IPS-11a (cell line): ENCODE data around the gene SAT2.

Experiments
- H3K4me3 ChIP-seq: one replicate; pipeline ENCODE4 v1.5.1; 2013; ENCODE audit warnings: low read depth, low read length, control low read depth

Gene SAT2

GRCh38 chr17:7592422-7593021 is 35.1 kb downstream of the SAT2 start:
- H3K4me3 ChIP-seq: no peak overlapping the region

DNA sequence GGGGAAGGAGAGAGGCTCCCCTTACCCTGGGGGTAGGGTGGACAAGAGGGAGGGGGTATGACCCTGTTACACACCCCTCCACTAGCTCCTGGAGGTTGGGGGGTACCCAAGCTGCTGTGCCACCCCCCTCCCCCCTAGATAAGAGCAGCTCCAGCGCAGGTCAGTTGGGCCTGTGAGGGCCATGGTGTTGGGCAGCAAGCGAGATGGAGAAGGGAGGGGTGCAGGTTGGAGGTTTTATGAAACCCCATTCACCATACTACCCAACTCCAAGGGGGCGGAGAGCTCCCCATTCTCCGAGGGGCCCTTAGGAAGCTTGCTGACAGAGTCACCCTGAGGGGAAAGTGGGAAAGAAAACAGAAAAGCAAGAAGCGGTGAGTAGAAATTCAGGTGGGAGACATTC is 36.0 kb downstream of the SAT2 start:
- H3K4me3 ChIP-seq: no peak overlapping the region

DNA sequence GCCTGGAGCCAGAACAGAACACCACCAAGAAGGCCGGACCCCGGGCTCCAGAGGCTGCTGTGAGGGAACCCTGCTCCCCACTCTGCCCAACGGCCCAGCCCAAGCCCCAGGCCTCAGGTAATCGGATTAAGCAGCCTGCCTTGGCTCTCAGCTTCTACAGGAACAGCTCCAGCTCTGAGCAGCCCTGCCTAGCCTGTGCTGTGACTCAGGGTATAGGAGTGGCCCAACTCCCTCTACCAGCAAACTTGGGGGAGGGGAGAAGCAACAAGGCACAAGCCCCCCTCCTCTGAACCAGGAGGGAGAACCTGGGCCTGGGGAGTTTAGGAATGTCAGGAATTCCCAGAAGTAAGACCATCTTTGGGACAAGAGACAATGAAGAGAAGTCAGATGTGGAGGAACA is 36.9 kb downstream of the SAT2 start:
- H3K4me3 ChIP-seq: no peak overlapping the region

- H3K4me3 ChIP-seq: peak within 1 kb of the TSS; percentile 81
Measured at GRCh38 chr17:7589891-7590691, 37.5 kb downstream of the SAT2 start, which contains the start of gene SOX15. Gene SOX15 (minus strand): TSS chr17:7590094. CDS start chr17:7589676, 418 bp downstream.

DNA sequence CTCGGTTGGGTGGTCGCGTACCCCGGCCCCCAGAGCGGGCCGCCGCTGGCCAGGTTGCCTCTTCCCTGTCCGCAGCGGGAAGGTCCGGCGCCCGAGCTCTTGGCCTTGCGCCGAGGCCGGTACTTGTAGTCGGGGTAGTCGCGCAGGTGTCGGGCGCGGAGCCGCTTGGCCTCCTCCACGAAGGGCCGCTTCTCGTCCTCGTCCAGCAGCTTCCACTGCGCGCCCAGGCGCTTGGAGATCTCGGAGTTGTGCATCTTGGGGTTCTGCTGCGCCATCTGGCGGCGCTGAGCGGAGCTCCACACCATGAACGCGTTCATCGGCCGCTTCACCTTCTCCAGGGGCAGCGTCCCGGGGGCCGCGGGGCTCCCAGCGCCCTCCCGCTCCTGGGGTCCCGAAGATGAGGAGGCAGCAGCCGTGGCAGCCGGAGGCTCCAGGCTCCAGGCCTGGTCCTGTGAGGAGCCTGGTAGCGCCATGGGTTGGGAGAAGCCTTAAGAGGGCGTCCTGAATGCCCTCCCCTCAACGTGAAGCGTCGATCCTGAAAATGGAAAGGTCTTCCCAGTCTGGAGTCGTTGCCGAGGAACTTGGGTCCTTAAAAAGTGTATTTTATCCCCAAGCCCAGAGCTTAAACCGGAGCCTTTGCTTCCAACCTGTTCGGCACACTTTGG is 38.3 kb downstream of the SAT2 start:
- H3K4me3 ChIP-seq: peak overlapping the region; percentile 81

GRCh38 chr17:7588553-7589203 is 38.9 kb downstream of the SAT2 start:
- H3K4me3 ChIP-seq: peak overlapping the region; percentile 81

- H3K4me3 ChIP-seq: no peak overlapping the region
Measured at GRCh38 chr17:7587420-7588151, 40.0 kb downstream of the SAT2 start.

DNA sequence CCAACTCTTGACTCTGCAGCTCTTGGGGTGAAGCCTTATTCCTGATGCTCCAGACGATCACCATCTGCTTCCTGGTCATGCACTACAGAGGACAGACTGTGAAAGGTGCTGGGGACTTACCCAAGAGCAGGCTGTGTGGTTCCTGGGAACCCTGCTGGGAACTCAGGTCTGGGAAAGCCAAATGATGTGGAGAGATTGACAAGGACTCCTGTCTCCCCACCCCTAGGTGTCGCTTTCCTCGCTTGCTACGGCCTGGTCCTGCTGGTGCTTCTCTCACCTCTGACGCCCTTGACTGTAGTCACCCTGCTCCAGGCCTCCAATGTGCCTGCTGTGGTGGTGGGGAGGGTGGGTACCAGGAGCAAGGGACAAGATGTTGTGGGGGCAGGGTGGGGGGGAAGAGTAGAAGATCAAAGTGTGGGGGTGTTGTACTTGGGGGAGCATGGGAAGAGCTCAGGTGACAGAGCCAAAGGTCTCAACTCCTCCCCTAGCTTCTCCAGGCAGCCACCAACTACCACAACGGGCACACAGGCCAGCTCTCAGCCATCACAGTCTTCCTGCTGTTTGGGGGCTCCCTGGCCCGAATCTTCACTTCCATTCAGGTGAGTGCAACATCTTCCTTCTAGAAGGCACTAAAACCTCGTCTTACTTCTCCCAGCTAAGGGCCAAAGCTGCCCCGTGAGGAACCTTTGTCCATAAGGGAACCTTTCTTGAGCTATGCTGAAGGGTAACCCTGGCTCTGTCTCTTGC is 40.8 kb downstream of the SAT2 start:
- no peak overlapping the region for H3K4me3 ChIP-seq

DNA sequence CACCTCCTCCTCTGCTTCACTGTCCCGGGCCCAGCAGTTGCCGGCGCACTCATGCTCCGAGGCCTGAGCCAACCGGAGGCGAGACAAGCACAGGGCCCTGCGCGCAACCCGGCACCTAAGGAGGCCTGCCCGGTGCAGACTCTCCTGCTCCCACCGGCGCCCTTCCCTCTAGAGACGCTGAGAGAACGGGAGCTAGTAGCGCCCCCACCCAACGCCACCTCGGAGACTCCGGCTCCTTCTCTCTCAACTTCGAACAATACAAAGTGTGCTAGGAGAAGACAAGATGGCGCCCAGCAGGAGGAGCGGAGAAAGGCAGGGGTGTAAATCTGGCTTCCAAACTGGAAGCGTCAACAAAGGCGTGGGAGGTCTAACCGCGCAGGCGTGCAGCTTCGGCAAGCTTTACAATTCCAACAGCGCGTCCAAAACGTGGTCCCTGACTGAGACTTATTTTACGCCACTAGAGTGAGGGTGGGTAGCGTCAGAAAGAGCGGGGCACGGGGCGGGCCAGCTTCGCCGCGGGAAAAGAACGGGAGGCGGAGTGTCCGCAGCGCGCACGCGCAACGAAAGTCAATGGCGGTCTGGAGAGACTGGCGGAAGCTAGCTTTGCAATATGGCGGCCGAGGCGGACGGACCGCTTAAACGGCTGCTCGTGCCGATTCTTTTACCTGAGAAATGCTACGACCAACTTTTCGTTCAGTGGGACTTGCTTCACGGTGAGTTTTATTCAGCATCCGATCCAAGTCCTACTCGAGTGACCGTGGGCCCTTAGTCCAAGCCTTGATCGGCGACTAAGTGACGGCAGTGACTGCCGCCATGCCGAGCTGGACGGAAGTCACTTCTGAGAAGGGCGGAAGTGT is 44.1 kb downstream of the SAT2 start, which contains the start of gene MPDU1:
Gene MPDU1 (plus strand): TSS at position 600 of the 857 bp plus-strand sequence. CDS start 11 bp downstream, at position 611.
- peak within 1 kb of the TSS; percentile 94 for H3K4me3 ChIP-seq

DNA sequence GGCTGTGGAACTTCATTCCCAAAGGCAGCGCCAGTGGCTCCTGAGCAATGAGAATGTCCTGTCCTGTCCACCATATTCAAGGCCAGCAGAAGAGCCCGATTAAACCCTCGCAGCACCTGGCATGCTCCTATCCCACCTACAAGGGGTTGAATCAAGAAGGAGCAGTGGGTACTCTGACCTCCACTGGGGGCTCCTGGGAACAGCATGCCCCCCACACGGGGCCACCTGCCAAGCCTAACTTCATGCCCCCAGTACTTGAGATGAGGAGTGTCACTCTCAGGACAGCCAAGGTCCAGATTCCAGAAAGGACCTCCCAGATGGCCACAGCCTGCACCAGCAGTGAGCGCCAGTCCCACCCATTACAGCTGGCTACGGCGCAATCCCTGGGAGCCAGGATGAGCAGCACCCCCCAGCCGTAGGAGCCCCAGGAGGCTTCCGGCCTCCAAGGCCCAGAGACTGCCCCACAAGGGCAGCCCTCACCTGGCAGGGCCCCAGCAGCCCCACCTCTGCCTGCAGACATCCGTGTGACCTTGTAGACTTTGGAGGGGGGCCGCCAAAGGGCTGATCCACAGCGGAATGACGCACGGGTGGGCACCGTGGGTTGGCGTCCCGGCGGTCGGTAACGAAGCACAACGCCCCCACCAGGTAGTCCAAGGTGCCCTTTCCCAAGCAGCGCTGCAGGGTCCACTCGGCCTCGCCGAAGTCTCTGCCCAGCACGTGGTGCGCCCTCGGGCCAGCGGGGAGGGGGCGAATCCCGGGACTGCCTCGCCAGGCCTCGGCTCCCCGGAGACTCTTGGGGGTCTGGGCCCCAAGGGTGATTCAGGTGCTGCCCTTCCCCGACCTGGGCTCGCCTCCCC is 45.0 kb downstream of the SAT2 start:
- H3K4me3 ChIP-seq: no peak overlapping the region

DNA sequence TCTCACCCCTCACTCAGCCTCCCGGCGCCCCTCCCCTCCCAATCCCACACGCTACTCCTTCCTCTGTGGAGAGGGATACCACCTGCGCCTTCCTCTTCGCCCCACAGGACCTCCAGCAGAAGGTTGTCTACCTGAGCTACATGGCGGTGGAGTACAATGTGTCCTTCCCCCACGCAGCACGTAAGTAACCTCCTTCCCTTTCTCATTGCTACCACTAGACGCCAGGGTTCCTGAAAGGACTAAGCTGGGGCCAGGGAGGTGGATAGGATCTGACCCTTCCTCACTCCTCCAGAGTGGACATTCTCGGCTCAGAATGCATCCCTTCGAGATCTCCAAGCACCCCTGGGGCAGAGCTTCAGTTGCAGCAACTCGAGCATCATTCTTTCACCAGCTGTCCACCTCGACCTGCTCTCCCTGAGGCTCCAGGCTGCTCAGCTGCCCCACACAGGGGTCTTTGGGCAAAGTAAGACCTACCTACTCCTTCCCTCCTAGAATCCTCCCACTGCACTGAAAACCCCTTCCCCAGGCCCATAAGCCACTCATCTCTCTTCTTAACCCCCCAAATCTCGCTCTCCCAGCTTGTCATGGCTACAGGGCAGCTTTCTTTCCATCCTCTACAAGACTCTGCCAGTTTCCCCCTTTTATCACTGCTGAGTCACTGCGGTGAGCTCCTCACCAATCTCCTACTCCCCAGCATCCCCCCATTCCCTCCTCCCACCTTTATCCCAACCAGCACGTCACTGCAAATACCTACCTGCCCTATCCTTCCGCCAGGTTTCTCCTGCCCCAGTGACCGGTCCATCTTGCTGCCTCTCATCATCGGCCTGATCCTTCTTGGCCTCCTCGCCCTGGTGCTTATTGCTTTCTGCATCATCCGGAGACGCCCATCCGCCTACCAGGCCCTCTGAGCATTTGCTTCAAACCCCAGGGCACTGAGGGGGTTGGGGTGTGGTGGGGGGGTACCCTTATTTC is 46.7 kb downstream of the SAT2 start:
- H3K4me3 ChIP-seq: no peak overlapping the region

GRCh38 chr17:7579834-7580603 is 47.6 kb downstream of the SAT2 start:
- no peak overlapping the region for H3K4me3 ChIP-seq

DNA sequence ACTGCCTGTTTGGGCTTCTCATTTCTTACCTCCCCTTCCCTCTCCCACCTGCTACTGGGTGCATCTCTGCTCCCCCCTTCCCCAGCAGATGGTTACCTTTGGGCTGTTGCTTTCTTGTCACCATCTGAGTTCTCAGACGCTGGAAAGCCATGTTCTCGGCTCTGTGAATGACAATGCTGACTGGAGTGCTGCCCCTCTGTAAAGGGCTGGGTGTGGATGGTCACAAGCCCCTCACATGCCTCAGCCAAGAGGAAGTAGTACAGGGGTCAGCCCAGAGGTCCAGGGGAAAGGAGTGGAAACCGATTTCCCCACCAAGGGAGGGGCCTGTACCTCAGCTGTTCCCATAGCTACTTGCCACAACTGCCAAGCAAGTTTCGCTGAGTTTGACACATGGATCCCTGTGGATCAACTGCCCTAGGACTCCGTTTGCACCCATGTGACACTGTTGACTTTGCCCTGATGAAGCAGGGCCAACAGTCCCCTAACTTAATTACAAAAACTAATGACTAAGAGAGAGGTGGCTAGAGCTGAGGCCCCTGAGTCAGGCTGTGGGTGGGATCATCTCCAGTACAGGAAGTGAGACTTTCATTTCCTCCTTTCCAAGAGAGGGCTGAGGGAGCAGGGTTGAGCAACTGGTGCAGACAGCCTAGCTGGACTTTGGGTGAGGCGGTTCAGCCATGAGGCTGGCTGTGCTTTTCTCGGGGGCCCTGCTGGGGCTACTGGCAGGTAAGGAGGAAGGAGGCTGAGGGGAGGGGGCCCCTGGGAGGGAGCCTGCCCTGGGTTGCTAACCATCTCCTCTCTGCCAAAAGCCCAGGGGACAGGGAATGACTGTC is 48.4 kb downstream of the SAT2 start, which contains the start of gene CD68:
Gene CD68 (plus strand): TSS at position 638 of the 833 bp plus-strand sequence. CDS start 40 bp downstream, at position 678.
- no peak within 1 kb of the TSS for H3K4me3 ChIP-seq

- H3K4me3 ChIP-seq: no peak overlapping the region
Measured at GRCh38 chr17:7577327-7578199, 50.1 kb downstream of the SAT2 start.
